A673 (cell line): ENCODE measurements around the gene CADM3.

Experiments
- EZH2 ChIP-seq: fragments of 200-600 bp; sonication (generic); IDR thresholded peaks from 2 replicates; pipeline ENCODE4 v1.6.1; 2017; ENCODE audit warnings: borderline replicate concordance, low read depth, mild to moderate bottlenecking, mixed read lengths, antibody characterized with exemption, low read length; ENCODE audit not compliant: poor library complexity, severe bottlenecking
- TF ChIP-seq, protein P1 (sequence below): fragments of 300-800, 200-600 bp; sonication (generic); conservative IDR thresholded peaks from 2 replicates; pipeline ENCODE4 v1.5.1; 2017; ENCODE audit warnings: low read depth, mild to moderate bottlenecking, antibody characterized with exemption, low read length, moderate library complexity, mixed read lengths

DNA sequence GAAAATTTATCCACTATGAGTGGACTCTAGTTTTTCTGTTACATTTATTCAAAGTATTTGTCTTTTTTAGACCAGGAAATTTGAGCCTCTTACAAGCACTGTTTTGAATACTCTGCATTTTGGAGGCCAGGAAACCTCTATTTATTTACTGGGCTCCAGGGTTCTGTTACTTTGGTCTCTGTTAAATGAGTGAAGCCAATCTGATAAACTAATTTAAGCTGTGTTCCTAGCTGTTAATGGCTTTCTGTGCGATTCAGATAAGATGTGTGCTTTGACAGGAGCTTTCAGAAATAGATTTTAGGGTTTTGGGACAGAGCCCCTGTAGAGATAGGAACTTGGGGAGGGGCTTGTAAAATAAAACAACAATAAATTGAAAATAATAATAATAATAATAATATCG lies 57.1 kb downstream of the CADM3 start:
- TF ChIP-seq, protein P1, sequence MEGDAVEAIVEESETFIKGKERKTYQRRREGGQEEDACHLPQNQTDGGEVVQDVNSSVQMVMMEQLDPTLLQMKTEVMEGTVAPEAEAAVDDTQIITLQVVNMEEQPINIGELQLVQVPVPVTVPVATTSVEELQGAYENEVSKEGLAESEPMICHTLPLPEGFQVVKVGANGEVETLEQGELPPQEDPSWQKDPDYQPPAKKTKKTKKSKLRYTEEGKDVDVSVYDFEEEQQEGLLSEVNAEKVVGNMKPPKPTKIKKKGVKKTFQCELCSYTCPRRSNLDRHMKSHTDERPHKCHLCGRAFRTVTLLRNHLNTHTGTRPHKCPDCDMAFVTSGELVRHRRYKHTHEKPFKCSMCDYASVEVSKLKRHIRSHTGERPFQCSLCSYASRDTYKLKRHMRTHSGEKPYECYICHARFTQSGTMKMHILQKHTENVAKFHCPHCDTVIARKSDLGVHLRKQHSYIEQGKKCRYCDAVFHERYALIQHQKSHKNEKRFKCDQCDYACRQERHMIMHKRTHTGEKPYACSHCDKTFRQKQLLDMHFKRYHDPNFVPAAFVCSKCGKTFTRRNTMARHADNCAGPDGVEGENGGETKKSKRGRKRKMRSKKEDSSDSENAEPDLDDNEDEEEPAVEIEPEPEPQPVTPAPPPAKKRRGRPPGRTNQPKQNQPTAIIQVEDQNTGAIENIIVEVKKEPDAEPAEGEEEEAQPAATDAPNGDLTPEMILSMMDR, result no peak
- no peak for TF ChIP-seq EZH2
